ENCODE results near the gene SIRT7.
A peak's percentile ranks its signal among the peaks of the same experiment; 100 is the strongest.

DNA sequence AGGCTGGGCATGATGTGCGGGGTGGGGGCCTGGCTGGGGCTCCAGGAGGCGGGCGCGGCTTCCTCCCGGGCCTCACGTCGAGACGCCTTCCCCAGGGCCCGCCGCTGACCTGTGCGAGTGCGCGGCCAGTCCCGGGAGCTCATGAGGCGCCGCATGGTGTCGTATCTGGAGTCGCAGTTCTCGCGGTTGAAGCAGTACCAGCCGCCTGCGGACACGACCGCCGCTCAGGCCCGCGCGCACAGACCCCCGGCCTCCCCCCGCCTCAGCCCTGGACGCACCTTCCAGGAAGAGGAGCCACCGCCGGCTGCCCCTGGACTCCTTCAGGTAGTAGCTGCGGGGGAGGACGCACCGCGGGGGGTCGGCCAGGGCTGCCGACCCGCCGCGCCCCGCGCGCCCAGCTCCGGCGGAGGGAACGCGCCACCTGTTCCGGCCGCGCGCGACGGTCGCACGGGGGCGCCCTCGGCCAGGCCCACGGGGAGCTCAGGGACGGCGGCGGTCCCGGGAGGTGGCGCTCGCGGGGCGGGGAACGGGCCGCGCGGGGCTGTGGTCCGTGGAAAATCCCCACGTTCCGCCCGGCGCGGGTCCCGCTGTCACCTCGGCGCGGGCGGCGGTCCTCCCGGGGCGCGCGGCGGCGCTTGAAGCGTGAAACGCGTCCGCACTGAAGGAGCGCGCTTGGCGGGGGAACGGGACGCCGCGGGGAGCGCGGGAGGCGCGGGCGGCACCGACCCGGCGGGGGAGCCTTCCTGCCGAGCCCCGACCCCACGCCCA is 41.6 kb upstream of the SIRT7 start:
- no peak for TF ChIP-seq POLR2AphosphoS5 (IDR thresholded peaks at IDR 0.05)
- TF ChIP-seq, protein P1, sequence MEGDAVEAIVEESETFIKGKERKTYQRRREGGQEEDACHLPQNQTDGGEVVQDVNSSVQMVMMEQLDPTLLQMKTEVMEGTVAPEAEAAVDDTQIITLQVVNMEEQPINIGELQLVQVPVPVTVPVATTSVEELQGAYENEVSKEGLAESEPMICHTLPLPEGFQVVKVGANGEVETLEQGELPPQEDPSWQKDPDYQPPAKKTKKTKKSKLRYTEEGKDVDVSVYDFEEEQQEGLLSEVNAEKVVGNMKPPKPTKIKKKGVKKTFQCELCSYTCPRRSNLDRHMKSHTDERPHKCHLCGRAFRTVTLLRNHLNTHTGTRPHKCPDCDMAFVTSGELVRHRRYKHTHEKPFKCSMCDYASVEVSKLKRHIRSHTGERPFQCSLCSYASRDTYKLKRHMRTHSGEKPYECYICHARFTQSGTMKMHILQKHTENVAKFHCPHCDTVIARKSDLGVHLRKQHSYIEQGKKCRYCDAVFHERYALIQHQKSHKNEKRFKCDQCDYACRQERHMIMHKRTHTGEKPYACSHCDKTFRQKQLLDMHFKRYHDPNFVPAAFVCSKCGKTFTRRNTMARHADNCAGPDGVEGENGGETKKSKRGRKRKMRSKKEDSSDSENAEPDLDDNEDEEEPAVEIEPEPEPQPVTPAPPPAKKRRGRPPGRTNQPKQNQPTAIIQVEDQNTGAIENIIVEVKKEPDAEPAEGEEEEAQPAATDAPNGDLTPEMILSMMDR (IDR thresholded peaks at IDR 0.05) = peak in 1 of 4 experiments; percentile 78
